HepG2 (cell line): ENCODE data around the gene VAT1L. TPM values are rescaled to one million over a fixed set of nuclear protein-coding genes. Genes with fewer than 3 reads are reported as not detected.

Experiments used
- ATAC-seq: fragments of 200-7000 bp; cut with Tn5 transposase; 3 replicates; pipeline ENCODE4 v1.9.1; 2020; ENCODE audit warnings: mild to moderate bottlenecking, moderate library complexity
- BruUV-seq: library from RNA; stranded (reverse); fragments of 400-500 nt; replicated peaks from 2 replicates; lab custom pipeline; 2021; lab: Mats Ljungman, UMichigan
- CTCF ChIA-PET: fragments of 300-600 bp; formaldehyde crosslinking; extraction: SDS; loops from one replicate; lab custom pipeline; 2021; ENCODE audit warnings: low total read pairs, inconsistent platforms, low intra/inter-chr PET ratio; lab: Yijun Ruan, JAX
- POLR2A ChIA-PET: fragments of 350-600 bp; sonication (Branson Sonifier 250); formaldehyde crosslinking; loops from one replicate; lab custom pipeline; 2020; ENCODE audit warnings: antibody characterized with exemption, inconsistent platforms; lab: Yijun Ruan, JAX
- DNase-seq: peaks from one replicate; pipeline ENCODE4 v3.0.0-alpha.2; 2015; ENCODE audit warnings: low spot score
- FAIRE-seq: peaks from 3 replicates; lab custom pipeline; 2011; peaks lifted over from hg19 to GRCh38; lab: Jason Lieb, UNC
- H2AFZ ChIP-seq: one replicate; pipeline ENCODE4 v1.6.1; 2011; ENCODE audit warnings: low read length, inconsistent platforms
- H3K27ac ChIP-seq: fragments of 300-600 bp; 3 replicates; pipeline ENCODE4 v1.8.0; 2011; ENCODE audit warnings: mixed run types, mild to moderate bottlenecking, mixed read lengths, low read length, inconsistent platforms; ENCODE audit not compliant: insufficient read depth; ENCODE audit errors: extremely low read length
- H3K27me3 ChIP-seq, 2 experiments: fragments of 200-600 bp in 1 of 2; 2 replicates in 1 of 2; 3 replicates in 1 of 2; pipeline versions ENCODE4 v1.6.0 to v1.8.0; 2011; ENCODE audit warnings: low read length in 2 of 2, mild to moderate bottlenecking in 2 of 2, moderate library complexity in 2 of 2, inconsistent platforms in 1 of 2; ENCODE audit not compliant: insufficient read depth in 2 of 2, control insufficient read depth in 1 of 2
- H3K36me3 ChIP-seq, 2 experiments: fragments of 200-600 bp in 1 of 2; replicated peaks in 1 of 2; 2 replicates in 1 of 2; 3 replicates in 1 of 2; pipeline versions ENCODE4 v1.5.1 to v1.8.0; 2011; ENCODE audit warnings: low read length in 2 of 2, inconsistent platforms in 1 of 2; ENCODE audit not compliant: insufficient read depth in 2 of 2, control insufficient read depth in 1 of 2
- H3K4me1 ChIP-seq: 2 replicates; pipeline ENCODE4 v1.5.1; 2012; ENCODE audit warnings: low read length, inconsistent platforms; ENCODE audit not compliant: insufficient read depth
- H3K4me2 ChIP-seq: 2 replicates; pipeline ENCODE4 v1.6.0; 2011; ENCODE audit warnings: low read depth, low read length, inconsistent platforms
- H3K4me3 ChIP-seq, 3 experiments: fragments of 200-600 bp in 1 of 3; sonication (generic), shearing (Covaris generic) in 1 of 3; replicated peaks in 1 of 3; 2 replicates each; pipeline ENCODE4 v1.5.1; 2011 to 2016; ENCODE audit warnings: low read length in 3 of 3, inconsistent platforms in 2 of 3, low read depth in 2 of 3, mild to moderate bottlenecking in 2 of 3, control low read depth in 1 of 3, mixed read lengths in 1 of 3; ENCODE audit not compliant: insufficient read depth in 1 of 3
- H3K79me2 ChIP-seq: one replicate; pipeline ENCODE4 v1.6.1; 2011; ENCODE audit warnings: low read length, inconsistent platforms; ENCODE audit not compliant: insufficient read depth
- H3K9ac ChIP-seq: 2 replicates; pipeline ENCODE4 v1.6.0; 2011; ENCODE audit warnings: mild to moderate bottlenecking, low read depth, low read length, inconsistent platforms; ENCODE audit not compliant: insufficient read depth
- H3K9me3 ChIP-seq: 2 replicates; pipeline ENCODE4 v1.5.1; 2012; ENCODE audit warnings: mild to moderate bottlenecking, low read length
- H4K20me1 ChIP-seq: 2 replicates; pipeline ENCODE4 v1.6.0; 2011; ENCODE audit warnings: inconsistent platforms, mild to moderate bottlenecking, low read length, moderate library complexity; ENCODE audit not compliant: insufficient read depth
- CHCHD3 ChIP-seq: sonication (generic); formaldehyde crosslinking; IDR thresholded peaks from 2 replicates; pipeline ENCODE4 v1.8.0; 2022; ENCODE audit warnings: mild to moderate bottlenecking, missing genetic modification reagents, moderate library complexity
- SRY ChIP-seq: sonication (generic); formaldehyde crosslinking; IDR thresholded peaks from 2 replicates; pipeline ENCODE4 v1.8.0; 2022; ENCODE audit warnings: mild to moderate bottlenecking, missing genetic modification reagents
- TARDBP ChIP-seq: sonication (generic); formaldehyde crosslinking; IDR thresholded peaks from 2 replicates; pipeline ENCODE4 v1.8.0; 2022; ENCODE audit warnings: mild to moderate bottlenecking, missing genetic modification reagents
- ZBTB42 ChIP-seq: sonication (generic); formaldehyde crosslinking; IDR thresholded peaks from 2 replicates; pipeline ENCODE4 v1.5.0; 2020; ENCODE audit warnings: mild to moderate bottlenecking, missing genetic modification reagents
- ZC3H13 ChIP-seq: sonication (generic); formaldehyde crosslinking; IDR thresholded peaks from 2 replicates; pipeline ENCODE4 v1.8.1; 2023; ENCODE audit warnings: mild to moderate bottlenecking, missing genetic modification reagents, moderate library complexity
- ZNF430 ChIP-seq: sonication (generic); formaldehyde crosslinking; IDR thresholded peaks from 2 replicates; pipeline ENCODE4 v1.9.0; 2021; ENCODE audit warnings: mild to moderate bottlenecking, missing genetic modification reagents
- ZNF501 ChIP-seq: sonication (generic); formaldehyde crosslinking; IDR thresholded peaks from 2 replicates; pipeline ENCODE4 v1.5.1; 2020; ENCODE audit warnings: mild to moderate bottlenecking, moderate library complexity, missing genetic modification reagents
- WGBS: methylation state at CpG from one replicate; pipeline ENCODE4 v1.1.6; 2017; ENCODE audit warnings: low lambda C conversion rate; 5-methylcytosine and 5-hydroxymethylcytosine counted together
- in situ Hi-C: cut with HindIII; loops from 2 replicates; pipeline ENCODE4 v1.10.0; 2017; ENCODE audit warnings: low pct_unique_long_range_greater_than_20kb; ENCODE audit not compliant: extremely low pct_ligation_motif_present
- intact Hi-C: fragments of 100-400 bp; cut with micrococcal nuclease; formaldehyde crosslinking; loops from one replicate; pipeline ENCODE4 v1.10.0; 2022; ENCODE audit not compliant: unreplicated experiment
- polyA plus RNA-seq, 8 experiments: library from polyadenylated mRNA; depleted of rRNA in 3 of 8; stranded (reverse) in 7 of 8; unstranded in 1 of 8; fragments of >200 nt; fragmentation: Illumina TruSeq in 4 of 8; extraction: Trizol in 4 of 8; gene quantifications; 2 replicates each; pipeline versions ENCODE4 v1.2.1 to v1.2.3, GENCODE V29; 2011 to 2016; ENCODE audit warnings: low read depth in 4 of 8, missing spikeins in 1 of 8, mixed read lengths in 1 of 8; ENCODE audit not compliant: insufficient read depth in 1 of 8
- total RNA-seq, 5 experiments: library from RNA; depleted of rRNA; stranded (reverse); fragments of >200 nt; fragmentation: Illumina TruSeq; extraction: Trizol; gene quantifications; 2 replicates each; pipeline ENCODE4 v1.2.3, GENCODE V29; 2016; ENCODE audit warnings: low read depth in 1 of 5
- TF ChIP-seq, protein P1 (sequence below): sonication (generic); formaldehyde crosslinking; IDR thresholded peaks from 2 replicates; pipeline ENCODE4 v1.4.0; 2020; ENCODE audit warnings: missing genetic modification reagents, borderline replicate concordance
- TF ChIP-seq, protein P2 (sequence below): sonication (generic); formaldehyde crosslinking; IDR thresholded peaks from 2 replicates; pipeline ENCODE4 v1.8.0; 2023; ENCODE audit warnings: mild to moderate bottlenecking, missing genetic modification reagents
- TF ChIP-seq, protein P3 (sequence below): fragments of 450-650 bp; IDR thresholded peaks from 2 replicates; pipeline ENCODE4 v1.6.1; 2016
- TF ChIP-seq, protein P4 (sequence below): IDR thresholded peaks from 2 replicates; pipeline ENCODE4 v1.6.1; 2018; ENCODE audit warnings: missing genetic modification reagents, mild to moderate bottlenecking, missing compliant biosample characterization
- TF ChIP-seq, protein P5 (sequence below): sonication (generic); formaldehyde crosslinking; IDR thresholded peaks from 2 replicates; pipeline ENCODE4 v1.4.0; 2020; ENCODE audit warnings: mild to moderate bottlenecking, missing genetic modification reagents
- TF ChIP-seq, protein P6 (sequence below): sonication (generic); formaldehyde crosslinking; IDR thresholded peaks from 2 replicates; pipeline ENCODE4 v1.4.0; 2020; ENCODE audit warnings: missing genetic modification reagents

VAT1L gene
- total and polyA plus RNA-seq, 2 of the 13 experiments (the other 11 are each of a cell fraction or from before 2014, with no cell fraction given), result not detected

DNA sequence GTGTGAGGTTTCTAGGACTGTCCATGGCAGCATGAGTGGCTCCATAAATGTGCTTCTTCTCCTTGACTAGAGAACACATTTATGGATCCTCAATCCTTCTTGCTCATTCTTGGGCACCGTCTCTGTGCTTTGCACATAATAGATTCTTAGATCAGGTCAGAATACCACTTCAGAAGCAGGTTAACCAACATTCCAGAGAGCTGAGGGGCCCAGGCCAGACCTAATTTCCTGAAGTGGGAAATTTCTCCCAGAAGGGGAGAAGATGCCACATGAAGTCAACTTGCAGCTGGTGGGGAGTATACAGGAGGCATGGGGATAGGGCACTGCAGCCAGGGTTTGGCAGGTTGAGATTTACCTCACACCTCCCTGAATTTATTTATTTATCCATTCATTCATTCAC is 24.4 kb upstream of the VAT1L start:
- H3K4me3 ChIP-seq, result no peak overlapping the region
- H3K9ac ChIP-seq, result no peak overlapping the region
- H3K36me3 ChIP-seq, result no peaks in the 10 kb centered on the region
- H3K4me2 ChIP-seq, result peak overlapping the region; percentile 34
- no peaks in the 10 kb centered on the region for H3K79me2 ChIP-seq
- ChIA-PET POLR2A (no interaction called here), CTCF (no interaction called here)
- no peak overlapping the region for H3K27ac ChIP-seq
- BruUV-seq, result no TSS peak
- WGBS, result 78% methylated on average over 1 of the region's 1 CpG
- in situ Hi-C loops, result no loop called here
- H3K27me3 ChIP-seq, result no peaks in the 10 kb centered on the region
- H3K9me3 ChIP-seq, result no peaks in the 10 kb centered on the region
- intact Hi-C loops, result no loop called here
- ATAC-seq (no peak; the same call in 2 of the 3 replicates), FAIRE-seq (no peak), DNase-seq (no peak)
- H4K20me1 ChIP-seq, result no peaks in the 10 kb centered on the region
- peaks cover 74% of the 10 kb centered on the region for H3K4me1 ChIP-seq
- no peak overlapping the region for H2AFZ ChIP-seq
- no peak for TF ChIP-seq CHCHD3 (CRISPR knock-in tag)
- TF ChIP-seq, protein P1, sequence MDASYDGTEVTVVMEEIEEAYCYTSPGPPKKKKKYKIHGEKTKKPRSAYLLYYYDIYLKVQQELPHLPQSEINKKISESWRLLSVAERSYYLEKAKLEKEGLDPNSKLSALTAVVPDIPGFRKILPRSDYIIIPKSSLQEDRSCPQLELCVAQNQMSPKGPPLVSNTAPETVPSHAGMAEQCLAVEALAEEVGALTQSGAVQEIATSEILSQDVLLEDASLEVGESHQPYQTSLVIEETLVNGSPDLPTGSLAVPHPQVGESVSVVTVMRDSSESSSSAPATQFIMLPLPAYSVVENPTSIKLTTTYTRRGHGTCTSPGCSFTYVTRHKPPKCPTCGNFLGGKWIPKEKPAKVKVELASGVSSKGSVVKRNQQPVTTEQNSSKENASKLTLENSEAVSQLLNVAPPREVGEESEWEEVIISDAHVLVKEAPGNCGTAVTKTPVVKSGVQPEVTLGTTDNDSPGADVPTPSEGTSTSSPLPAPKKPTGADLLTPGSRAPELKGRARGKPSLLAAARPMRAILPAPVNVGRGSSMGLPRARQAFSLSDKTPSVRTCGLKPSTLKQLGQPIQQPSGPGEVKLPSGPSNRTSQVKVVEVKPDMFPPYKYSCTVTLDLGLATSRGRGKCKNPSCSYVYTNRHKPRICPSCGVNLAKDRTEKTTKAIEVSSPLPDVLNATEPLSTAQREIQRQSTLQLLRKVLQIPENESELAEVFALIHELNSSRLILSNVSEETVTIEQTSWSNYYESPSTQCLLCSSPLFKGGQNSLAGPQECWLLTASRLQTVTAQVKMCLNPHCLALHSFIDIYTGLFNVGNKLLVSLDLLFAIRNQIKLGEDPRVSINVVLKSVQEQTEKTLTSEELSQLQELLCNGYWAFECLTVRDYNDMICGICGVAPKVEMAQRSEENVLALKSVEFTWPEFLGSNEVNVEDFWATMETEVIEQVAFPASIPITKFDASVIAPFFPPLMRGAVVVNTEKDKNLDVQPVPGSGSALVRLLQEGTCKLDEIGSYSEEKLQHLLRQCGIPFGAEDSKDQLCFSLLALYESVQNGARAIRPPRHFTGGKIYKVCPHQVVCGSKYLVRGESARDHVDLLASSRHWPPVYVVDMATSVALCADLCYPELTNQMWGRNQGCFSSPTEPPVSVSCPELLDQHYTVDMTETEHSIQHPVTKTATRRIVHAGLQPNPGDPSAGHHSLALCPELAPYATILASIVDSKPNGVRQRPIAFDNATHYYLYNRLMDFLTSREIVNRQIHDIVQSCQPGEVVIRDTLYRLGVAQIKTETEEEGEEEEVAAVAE, result no peak
- TF ChIP-seq ZC3H13 (CRISPR knock-in tag), result no peak
- TF ChIP-seq, protein P2, sequence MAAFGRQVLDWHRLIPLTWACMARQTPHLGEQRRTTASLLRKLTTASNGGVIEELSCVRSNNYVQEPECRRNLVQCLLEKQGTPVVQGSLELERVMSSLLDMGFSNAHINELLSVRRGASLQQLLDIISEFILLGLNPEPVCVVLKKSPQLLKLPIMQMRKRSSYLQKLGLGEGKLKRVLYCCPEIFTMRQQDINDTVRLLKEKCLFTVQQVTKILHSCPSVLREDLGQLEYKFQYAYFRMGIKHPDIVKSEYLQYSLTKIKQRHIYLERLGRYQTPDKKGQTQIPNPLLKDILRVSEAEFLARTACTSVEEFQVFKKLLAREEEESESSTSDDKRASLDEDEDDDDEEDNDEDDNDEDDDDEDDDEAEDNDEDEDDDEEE (CRISPR knock-in tag), result no peak
- TF ChIP-seq, protein P3, sequence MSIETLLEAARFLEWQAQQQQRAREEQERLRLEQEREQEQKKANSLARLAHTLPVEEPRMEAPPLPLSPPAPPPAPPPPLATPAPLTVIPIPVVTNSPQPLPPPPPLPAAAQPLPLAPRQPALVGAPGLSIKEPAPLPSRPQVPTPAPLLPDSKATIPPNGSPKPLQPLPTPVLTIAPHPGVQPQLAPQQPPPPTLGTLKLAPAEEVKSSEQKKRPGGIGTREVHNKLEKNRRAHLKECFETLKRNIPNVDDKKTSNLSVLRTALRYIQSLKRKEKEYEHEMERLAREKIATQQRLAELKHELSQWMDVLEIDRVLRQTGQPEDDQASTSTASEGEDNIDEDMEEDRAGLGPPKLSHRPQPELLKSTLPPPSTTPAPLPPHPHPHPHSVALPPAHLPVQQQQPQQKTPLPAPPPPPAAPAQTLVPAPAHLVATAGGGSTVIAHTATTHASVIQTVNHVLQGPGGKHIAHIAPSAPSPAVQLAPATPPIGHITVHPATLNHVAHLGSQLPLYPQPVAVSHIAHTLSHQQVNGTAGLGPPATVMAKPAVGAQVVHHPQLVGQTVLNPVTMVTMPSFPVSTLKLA, result no peak
- TF ChIP-seq, protein P4, sequence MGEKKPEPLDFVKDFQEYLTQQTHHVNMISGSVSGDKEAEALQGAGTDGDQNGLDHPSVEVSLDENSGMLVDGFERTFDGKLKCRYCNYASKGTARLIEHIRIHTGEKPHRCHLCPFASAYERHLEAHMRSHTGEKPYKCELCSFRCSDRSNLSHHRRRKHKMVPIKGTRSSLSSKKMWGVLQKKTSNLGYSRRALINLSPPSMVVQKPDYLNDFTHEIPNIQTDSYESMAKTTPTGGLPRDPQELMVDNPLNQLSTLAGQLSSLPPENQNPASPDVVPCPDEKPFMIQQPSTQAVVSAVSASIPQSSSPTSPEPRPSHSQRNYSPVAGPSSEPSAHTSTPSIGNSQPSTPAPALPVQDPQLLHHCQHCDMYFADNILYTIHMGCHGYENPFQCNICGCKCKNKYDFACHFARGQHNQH, result no peak
- TF ChIP-seq, protein P5, sequence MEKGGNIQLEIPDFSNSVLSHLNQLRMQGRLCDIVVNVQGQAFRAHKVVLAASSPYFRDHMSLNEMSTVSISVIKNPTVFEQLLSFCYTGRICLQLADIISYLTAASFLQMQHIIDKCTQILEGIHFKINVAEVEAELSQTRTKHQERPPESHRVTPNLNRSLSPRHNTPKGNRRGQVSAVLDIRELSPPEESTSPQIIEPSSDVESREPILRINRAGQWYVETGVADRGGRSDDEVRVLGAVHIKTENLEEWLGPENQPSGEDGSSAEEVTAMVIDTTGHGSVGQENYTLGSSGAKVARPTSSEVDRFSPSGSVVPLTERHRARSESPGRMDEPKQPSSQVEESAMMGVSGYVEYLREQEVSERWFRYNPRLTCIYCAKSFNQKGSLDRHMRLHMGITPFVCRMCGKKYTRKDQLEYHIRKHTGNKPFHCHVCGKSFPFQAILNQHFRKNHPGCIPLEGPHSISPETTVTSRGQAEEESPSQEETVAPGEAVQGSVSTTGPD (CRISPR knock-in tag), result no peak
- no peak for TF ChIP-seq ZNF430 (CRISPR knock-in tag)
- TF ChIP-seq, protein P6, sequence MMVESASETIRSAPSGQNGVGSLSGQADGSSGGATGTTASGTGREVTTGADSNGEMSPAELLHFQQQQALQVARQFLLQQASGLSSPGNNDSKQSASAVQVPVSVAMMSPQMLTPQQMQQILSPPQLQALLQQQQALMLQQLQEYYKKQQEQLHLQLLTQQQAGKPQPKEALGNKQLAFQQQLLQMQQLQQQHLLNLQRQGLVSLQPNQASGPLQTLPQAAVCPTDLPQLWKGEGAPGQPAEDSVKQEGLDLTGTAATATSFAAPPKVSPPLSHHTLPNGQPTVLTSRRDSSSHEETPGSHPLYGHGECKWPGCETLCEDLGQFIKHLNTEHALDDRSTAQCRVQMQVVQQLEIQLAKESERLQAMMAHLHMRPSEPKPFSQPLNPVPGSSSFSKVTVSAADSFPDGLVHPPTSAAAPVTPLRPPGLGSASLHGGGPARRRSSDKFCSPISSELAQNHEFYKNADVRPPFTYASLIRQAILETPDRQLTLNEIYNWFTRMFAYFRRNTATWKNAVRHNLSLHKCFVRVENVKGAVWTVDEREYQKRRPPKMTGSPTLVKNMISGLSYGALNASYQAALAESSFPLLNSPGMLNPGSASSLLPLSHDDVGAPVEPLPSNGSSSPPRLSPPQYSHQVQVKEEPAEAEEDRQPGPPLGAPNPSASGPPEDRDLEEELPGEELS (CRISPR knock-in tag), result no peak
- no peak for TF ChIP-seq ZBTB42 (CRISPR knock-in tag)
- TF ChIP-seq TARDBP (CRISPR knock-in tag), result 0 out of 2 replicates have a peak, but pooled peaks have one; percentile 16
- TF ChIP-seq SRY (CRISPR knock-in tag), result 0 out of 2 replicates have a peak, but pooled peaks have one; percentile 12
- 0 out of 2 replicates have a peak, but pooled peaks have one; percentile 5 for TF ChIP-seq ZNF501
